SH-SY5Y (cell line): ENCODE results near the gene PSPC1.

ENCODE experiments used
- GATA2 ChIP-seq: IDR thresholded peaks from 2 replicates; pipeline ENCODE4 v1.6.1; 2011; ENCODE audit warnings: mild to moderate bottlenecking, low read depth, low read length
- GATA3 ChIP-seq: IDR thresholded peaks from 2 replicates; pipeline ENCODE4 v1.6.1; 2011; ENCODE audit warnings: low read depth, mild to moderate bottlenecking, low read length, moderate library complexity

PSPC1 gene

GRCh38 chr13:19767966-19768365, 14.8 kb downstream of the PSPC1 start:
- TF ChIP-seq GATA3 (no peak), GATA2 (no peak)

- no peak for TF ChIP-seq GATA3
- TF ChIP-seq GATA2, result no peak
Measured at GRCh38 chr13:19766591-19766990, 16.2 kb downstream of the PSPC1 start.

GRCh38 chr13:19764237-19764636, 18.5 kb downstream of the PSPC1 start:
- TF ChIP-seq GATA3, result no peak
- TF ChIP-seq GATA2, result no peak

GRCh38 chr13:19763618-19764017, 19.1 kb downstream of the PSPC1 start:
- no peak for TF ChIP-seq GATA2
- no peak for TF ChIP-seq GATA3

GRCh38 chr13:19759669-19760068, 23.1 kb downstream of the PSPC1 start:
- TF ChIP-seq GATA3 (no peak), GATA2 (no peak)

- TF ChIP-seq GATA3 (no peak), GATA2 (no peak)
Measured at GRCh38 chr13:19742643-19743042, 40.1 kb downstream of the PSPC1 start.

GRCh38 chr13:19737844-19738557, 44.7 kb downstream of the PSPC1 start:
- TF ChIP-seq GATA2, result no peak
- TF ChIP-seq GATA3, result no peak

GRCh38 chr13:19726611-19727010, 56.1 kb downstream of the PSPC1 start:
- TF ChIP-seq GATA2, result no peak
- TF ChIP-seq GATA3, result no peak

GRCh38 chr13:19725320-19725719, 57.4 kb downstream of the PSPC1 start:
- TF ChIP-seq GATA2, result no peak
- no peak for TF ChIP-seq GATA3

GRCh38 chr13:19720039-19720438, 62.7 kb downstream of the PSPC1 start:
- TF ChIP-seq GATA2 (no peak), GATA3 (no peak)

- TF ChIP-seq GATA2, result no peak
Measured at GRCh38 chr13:19713186-19713965, 69.4 kb downstream of the PSPC1 start.

GRCh38 chr13:19695829-19696228, 86.9 kb downstream of the PSPC1 start:
- TF ChIP-seq GATA3, result no peak
- TF ChIP-seq GATA2, result no peak

- TF ChIP-seq GATA2 (no peak), GATA3 (no peak)
Measured at GRCh38 chr13:19695428-19695827, 87.3 kb downstream of the PSPC1 start.

- no peak for TF ChIP-seq GATA3
- no peak for TF ChIP-seq GATA2
Measured at GRCh38 chr13:19685437-19685836, 97.3 kb downstream of the PSPC1 start.

- no peak for TF ChIP-seq GATA3
- no peak for TF ChIP-seq GATA2
Measured at GRCh38 chr13:19685034-19685433, 97.7 kb downstream of the PSPC1 start.

- TF ChIP-seq GATA3 (no peak), GATA2 (no peak)
Measured at GRCh38 chr13:19681517-19681916, 101.2 kb downstream of the PSPC1 start.
